ENCODE results near the gene COA3.

DNA sequence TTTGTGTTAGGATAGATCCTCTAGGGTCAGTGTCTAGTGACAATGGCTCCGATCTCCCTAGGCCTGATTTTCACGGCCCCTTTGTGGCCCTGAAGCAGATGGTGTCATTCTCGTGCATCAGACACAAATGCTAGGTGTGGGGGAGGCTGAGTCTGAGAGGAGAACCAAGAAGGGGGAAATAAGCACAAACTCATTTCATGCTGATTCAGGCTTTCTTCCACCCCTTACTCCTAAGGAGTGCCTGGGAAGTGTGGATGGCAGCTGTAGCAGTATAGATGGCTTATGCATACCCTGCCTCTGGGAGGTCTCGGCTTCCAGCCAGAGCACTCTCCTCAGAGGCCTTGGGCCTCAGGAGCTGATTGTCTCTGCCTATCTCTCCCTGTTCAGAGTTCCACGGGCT is 19.9 kb downstream of the COA3 start:
- TF ChIP-seq, protein P1, sequence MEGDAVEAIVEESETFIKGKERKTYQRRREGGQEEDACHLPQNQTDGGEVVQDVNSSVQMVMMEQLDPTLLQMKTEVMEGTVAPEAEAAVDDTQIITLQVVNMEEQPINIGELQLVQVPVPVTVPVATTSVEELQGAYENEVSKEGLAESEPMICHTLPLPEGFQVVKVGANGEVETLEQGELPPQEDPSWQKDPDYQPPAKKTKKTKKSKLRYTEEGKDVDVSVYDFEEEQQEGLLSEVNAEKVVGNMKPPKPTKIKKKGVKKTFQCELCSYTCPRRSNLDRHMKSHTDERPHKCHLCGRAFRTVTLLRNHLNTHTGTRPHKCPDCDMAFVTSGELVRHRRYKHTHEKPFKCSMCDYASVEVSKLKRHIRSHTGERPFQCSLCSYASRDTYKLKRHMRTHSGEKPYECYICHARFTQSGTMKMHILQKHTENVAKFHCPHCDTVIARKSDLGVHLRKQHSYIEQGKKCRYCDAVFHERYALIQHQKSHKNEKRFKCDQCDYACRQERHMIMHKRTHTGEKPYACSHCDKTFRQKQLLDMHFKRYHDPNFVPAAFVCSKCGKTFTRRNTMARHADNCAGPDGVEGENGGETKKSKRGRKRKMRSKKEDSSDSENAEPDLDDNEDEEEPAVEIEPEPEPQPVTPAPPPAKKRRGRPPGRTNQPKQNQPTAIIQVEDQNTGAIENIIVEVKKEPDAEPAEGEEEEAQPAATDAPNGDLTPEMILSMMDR (IDR thresholded peaks at IDR 0.05), result no peak
- TF ChIP-seq POLR2A (IDR thresholded peaks at IDR 0.05), result no peak
